Activated CD4-positive, alpha-beta T cell treated with anti-CD3 and anti-CD28 coated beads, Interleukin-2, amount 10 ng/mL, durations not matched to agents 24 days and 14 days (primary cell): ENCODE measurements around the gene NANOG. TPM values are rescaled to one million over a fixed set of nuclear protein-coding genes. Genes with fewer than 3 reads are reported as not detected.
A peak's percentile ranks its signal among the peaks of the same experiment; 100 is the strongest.
"Not testable (repeated sequence)": the region's sequence is repeated elsewhere in the genome, so short reads cannot be mapped to it uniquely, and the experiment has no call there.

ENCODE experiments used
- DNase-seq: peaks from one replicate; pipeline ENCODE4 v3.0.0; 2022
- H3K27ac Mint-ChIP-seq: one replicate; pipeline ENCODE4 v1.8.0; 2022; ENCODE audit warnings: mild to moderate bottlenecking, mixed read lengths
- H3K27me3 Mint-ChIP-seq: one replicate; pipeline ENCODE4 v1.8.0; 2022; ENCODE audit warnings: mixed read lengths
- H3K36me3 Mint-ChIP-seq: one replicate; pipeline ENCODE4 v1.8.0; 2022; ENCODE audit warnings: low read depth, mild to moderate bottlenecking, mixed read lengths
- H3K4me1 Mint-ChIP-seq: one replicate; pipeline ENCODE4 v1.8.0; 2021; ENCODE audit warnings: mixed read lengths
- H3K4me3 Mint-ChIP-seq: one replicate; pipeline ENCODE4 v1.8.0; 2022; ENCODE audit warnings: mild to moderate bottlenecking, moderate library complexity, mixed read lengths
- H3K9me3 Mint-ChIP-seq: one replicate; pipeline ENCODE4 v1.8.0; 2021; ENCODE audit warnings: mixed read lengths
- intact Hi-C: fragments of 100-400 bp; cut with micrococcal nuclease; formaldehyde crosslinking; loops from one replicate; pipeline ENCODE4 v1.15.1; 2023
- total RNA-seq: library from RNA; stranded (reverse); gene quantifications from 2 replicates; pipeline ENCODE4 v1.2.3, GENCODE V29; 2022

The NANOG gene
- total RNA-seq, 1 donor from 2014 or later = not detected

DNA sequence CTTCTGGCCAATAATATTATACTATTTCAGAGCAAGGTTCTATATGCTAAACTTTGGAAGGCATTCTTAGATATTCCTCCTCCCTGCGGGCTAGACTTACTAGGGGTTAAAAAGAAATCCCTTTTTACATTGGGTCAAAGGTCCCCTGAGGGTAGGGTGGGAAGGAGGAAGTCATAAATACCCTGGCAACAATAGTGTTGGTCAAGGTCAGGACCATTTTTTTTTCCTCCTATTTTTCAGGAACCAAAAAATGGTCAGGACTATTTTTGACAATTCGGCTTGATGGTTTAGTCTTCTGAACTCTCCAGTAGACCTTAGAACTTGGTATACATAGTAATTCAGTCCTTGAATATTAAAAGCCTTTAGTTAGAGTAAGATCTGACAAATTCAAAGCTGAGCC, 4.5 kb upstream of the NANOG start:
- H3K27me3 Mint-ChIP-seq = peaks cover 3% of the 10 kb centered on the region

GRCh38 chr12:7787574-7788293, 1.5 kb upstream of the NANOG start:
- intact Hi-C loops = no loop called here
- H3K27ac Mint-ChIP-seq = no peak overlapping the region
- H3K4me1 Mint-ChIP-seq = no peaks in the 10 kb centered on the region

More for the DNA sequence above, 4.5 kb upstream of the NANOG start:
- Mint-ChIP-seq H3K36me3 (no peaks in the 10 kb centered on the region), H3K4me1 (no peaks in the 10 kb centered on the region), H3K27ac (no peak overlapping the region), H3K9me3 (no peaks in the 10 kb centered on the region), H3K4me3 (no peak overlapping the region)
- intact Hi-C loops = no loop called here
- no peak for DNase-seq

DNA sequence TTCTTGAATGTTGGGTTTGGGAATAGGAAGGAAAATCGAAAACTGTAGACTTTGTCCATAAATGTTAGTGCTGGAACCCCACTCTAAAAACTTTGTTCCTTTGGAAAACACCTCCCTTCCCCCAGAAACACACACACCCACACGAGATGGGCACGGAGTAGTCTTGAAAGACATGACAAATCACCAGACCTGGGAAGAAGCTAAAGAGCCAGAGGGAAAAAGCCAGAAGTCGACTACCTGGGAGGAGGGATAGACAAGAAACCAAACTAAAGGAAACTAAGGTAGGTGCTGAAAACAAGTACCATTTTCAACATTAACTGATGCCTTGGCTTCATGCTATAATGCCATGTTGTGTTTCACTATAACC, 925 bp upstream of the NANOG start:
- Mint-ChIP-seq H3K36me3 (no peaks in the 10 kb centered on the region), H3K4me3 (no peak overlapping the region), H3K9me3 (no peaks in the 10 kb centered on the region), H3K27me3 (peaks cover 3% of the 10 kb centered on the region), H3K4me1 (no peaks in the 10 kb centered on the region), H3K27ac (no peak overlapping the region)
- intact Hi-C loops = no loop called here
- DNase-seq = no peak

More at GRCh38 chr12:7787574-7788293, 1.5 kb upstream of the NANOG start:
- Mint-ChIP-seq H3K27me3 (peaks cover 3% of the 10 kb centered on the region), H3K4me3 (no peak overlapping the region), H3K36me3 (no peaks in the 10 kb centered on the region), H3K9me3 (no peaks in the 10 kb centered on the region)
- DNase-seq = no peak

DNA sequence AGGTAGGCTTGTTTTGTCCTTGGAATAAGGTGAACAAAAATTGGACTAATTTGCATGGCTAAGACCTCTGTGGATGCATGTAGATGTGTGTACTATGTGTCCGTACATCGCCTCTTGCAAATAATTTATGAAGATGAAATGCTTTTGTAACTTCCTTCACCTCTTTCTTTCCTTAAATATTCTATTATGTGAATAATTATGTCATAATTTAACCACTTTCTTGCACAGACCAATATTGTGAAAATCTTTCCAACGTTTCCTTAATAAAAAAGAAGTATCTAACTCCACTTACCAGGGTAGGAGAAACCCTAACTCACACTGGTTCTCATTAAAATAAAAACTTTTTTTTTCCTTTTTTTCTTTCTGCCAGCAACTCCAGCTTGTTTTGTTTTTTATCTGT, 4.0 kb downstream of the NANOG start:
- no peak overlapping the region for H3K4me3 Mint-ChIP-seq
- intact Hi-C loops = no loop called here
- H3K9me3 Mint-ChIP-seq = no peaks in the 10 kb centered on the region
- H3K27ac Mint-ChIP-seq = no peak overlapping the region
- H3K27me3 Mint-ChIP-seq = peaks cover 2% of the 10 kb centered on the region
- DNase-seq = no peak
- no peaks in the 10 kb centered on the region for H3K36me3 Mint-ChIP-seq
- no peaks in the 10 kb centered on the region for H3K4me1 Mint-ChIP-seq

- intact Hi-C loops = not testable (repeated sequence)
Observed at GRCh38 chr12:7797269-7797668, 8.1 kb downstream of the NANOG start.

GRCh38 chr12:7797698-7798398, 8.6 kb downstream of the NANOG start:
- Mint-ChIP-seq H3K4me1 (no peaks in the 10 kb centered on the region), H3K27ac (no peak overlapping the region), H3K27me3 (peaks cover 4% of the 10 kb centered on the region), H3K36me3 (no peaks in the 10 kb centered on the region), H3K9me3 (no peaks in the 10 kb centered on the region), H3K4me3 (no peak overlapping the region)
- DNase-seq = no peak
- intact Hi-C loops = no loop called here

More at GRCh38 chr12:7797269-7797668, 8.1 kb downstream of the NANOG start:
- not testable (repeated sequence) for H3K9me3 Mint-ChIP-seq, H3K4me3 Mint-ChIP-seq, H3K36me3 Mint-ChIP-seq, DNase-seq, H3K27ac Mint-ChIP-seq, H3K4me1 Mint-ChIP-seq, H3K27me3 Mint-ChIP-seq

GRCh38 chr12:7798750-7799308, 9.6 kb downstream of the NANOG start:
- H3K36me3 Mint-ChIP-seq, H3K27ac Mint-ChIP-seq, H3K4me3 Mint-ChIP-seq, H3K4me1 Mint-ChIP-seq, H3K27me3 Mint-ChIP-seq, intact Hi-C loops, DNase-seq, H3K9me3 Mint-ChIP-seq: not testable (repeated sequence)

DNA sequence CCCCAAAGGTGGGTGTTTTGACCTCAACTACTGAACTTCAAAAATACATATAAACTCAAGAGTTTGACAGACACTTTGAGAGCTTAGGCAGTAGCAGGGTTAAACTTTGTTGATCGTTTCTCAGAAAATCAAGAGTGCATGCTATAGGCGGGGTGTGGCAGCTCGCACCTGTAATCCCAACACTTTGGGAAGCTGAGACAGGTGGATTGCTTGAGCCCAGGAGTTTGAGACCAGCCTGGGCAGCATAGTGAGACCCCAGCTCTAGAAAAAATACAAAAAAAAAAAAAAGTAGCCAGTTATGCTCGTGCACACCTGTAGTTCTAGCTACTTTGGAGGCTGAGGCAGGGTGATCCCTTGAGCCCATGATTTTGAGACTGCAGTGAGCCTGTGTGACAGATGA, 12.3 kb downstream of the NANOG start:
- no peaks in the 10 kb centered on the region for H3K36me3 Mint-ChIP-seq
- H3K27me3 Mint-ChIP-seq = peaks cover 2% of the 10 kb centered on the region
- no peaks in the 10 kb centered on the region for H3K4me1 Mint-ChIP-seq
- no peak overlapping the region for H3K27ac Mint-ChIP-seq
- H3K4me3 Mint-ChIP-seq = no peak overlapping the region
- intact Hi-C loops = no loop called here
- no peaks in the 10 kb centered on the region for H3K9me3 Mint-ChIP-seq
- DNase-seq = no peak

DNA sequence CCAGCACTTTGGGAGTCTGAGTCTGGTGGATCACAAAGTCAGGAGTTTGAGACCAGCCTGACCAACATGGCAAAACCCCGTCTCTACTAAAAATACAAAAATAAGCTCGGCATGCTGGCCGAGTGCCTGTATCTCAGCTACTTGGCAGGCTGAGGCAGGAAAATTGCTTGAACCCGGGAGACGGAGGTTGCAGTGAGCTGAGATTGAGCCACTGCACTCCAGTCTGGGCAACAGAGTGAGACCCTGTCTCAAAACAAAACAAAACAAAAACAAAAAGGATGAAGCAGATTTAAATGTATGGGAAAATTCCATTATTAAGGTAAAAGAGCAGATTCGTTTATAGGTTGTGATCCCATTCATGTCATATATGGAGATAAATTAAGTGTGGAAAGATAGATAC, 17.1 kb downstream of the NANOG start:
- not testable (repeated sequence) for H3K27ac Mint-ChIP-seq, H3K27me3 Mint-ChIP-seq, H3K4me1 Mint-ChIP-seq, H3K36me3 Mint-ChIP-seq, H3K4me3 Mint-ChIP-seq, H3K9me3 Mint-ChIP-seq, DNase-seq
- intact Hi-C loops = loop anchor here (2.0 kb wide), 1 partner anchor 164 kb away; no protein-coding TSS in a partner anchor

GRCh38 chr12:7806863-7807487, 17.8 kb downstream of the NANOG start:
- Mint-ChIP-seq H3K9me3 (no peaks in the 10 kb centered on the region), H3K27me3 (peaks cover 3% of the 10 kb centered on the region), H3K27ac (no peak overlapping the region), H3K36me3 (no peaks in the 10 kb centered on the region), H3K4me1 (no peaks in the 10 kb centered on the region), H3K4me3 (no peak overlapping the region)
- peak; percentile 87 for DNase-seq
- intact Hi-C loops = loop anchor here (1.0 to 2.0 kb wide), 2 partner anchors 130 to 164 kb away; no protein-coding TSS in a partner anchor

- H3K27ac Mint-ChIP-seq, DNase-seq, intact Hi-C loops, H3K27me3 Mint-ChIP-seq, H3K9me3 Mint-ChIP-seq, H3K4me3 Mint-ChIP-seq, H3K36me3 Mint-ChIP-seq, H3K4me1 Mint-ChIP-seq: not testable (repeated sequence)
Observed at GRCh38 chr12:7825754-7826153, 36.6 kb downstream of the NANOG start.

GRCh38 chr12:7829737-7830136, 40.5 kb downstream of the NANOG start:
- H3K4me3 Mint-ChIP-seq, H3K27me3 Mint-ChIP-seq, intact Hi-C loops, H3K36me3 Mint-ChIP-seq, H3K27ac Mint-ChIP-seq, H3K9me3 Mint-ChIP-seq, DNase-seq, H3K4me1 Mint-ChIP-seq: not testable (repeated sequence)

DNA sequence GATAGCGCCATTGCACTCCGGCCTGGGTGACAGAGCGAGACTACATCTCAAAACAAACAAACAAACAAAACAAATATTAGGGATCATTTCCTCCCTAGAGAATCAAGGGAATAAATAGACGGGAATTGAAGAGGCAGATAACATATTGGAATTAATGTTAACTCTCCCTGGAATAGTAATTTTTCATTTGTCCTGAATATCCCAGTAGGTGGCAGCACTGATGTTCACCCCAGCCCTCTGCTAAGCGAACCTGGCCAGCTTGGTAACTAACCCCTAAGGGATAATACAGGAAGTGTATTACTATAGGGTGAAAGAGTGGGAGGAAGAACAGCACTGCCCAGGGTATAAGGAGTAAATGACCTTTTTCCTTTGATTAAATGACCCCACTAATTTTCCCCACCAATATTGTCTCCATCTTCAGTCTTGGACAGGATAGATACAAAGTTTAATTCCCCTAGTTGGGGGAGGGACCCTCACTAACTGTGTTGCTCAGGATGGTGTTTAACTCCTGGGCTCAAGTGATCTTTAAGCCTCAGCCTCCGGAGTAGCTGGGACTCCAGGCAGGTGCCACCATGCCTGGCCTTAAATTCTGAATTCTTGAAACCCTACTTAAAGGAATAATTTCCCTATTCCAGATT, 43.0 kb downstream of the NANOG start:
- intact Hi-C loops = no loop called here
- Mint-ChIP-seq H3K27me3 (peaks cover 8% of the 10 kb centered on the region), H3K27ac (no peak overlapping the region), H3K9me3 (no peaks in the 10 kb centered on the region), H3K4me1 (peaks cover 3% of the 10 kb centered on the region), H3K36me3 (no peaks in the 10 kb centered on the region), H3K4me3 (no peak overlapping the region)
- DNase-seq = peak; percentile 76

- H3K9me3 Mint-ChIP-seq, H3K4me1 Mint-ChIP-seq, H3K4me3 Mint-ChIP-seq, H3K36me3 Mint-ChIP-seq, intact Hi-C loops, H3K27me3 Mint-ChIP-seq, H3K27ac Mint-ChIP-seq, DNase-seq: not testable (repeated sequence)
Observed at GRCh38 chr12:7833201-7833600, 44.0 kb downstream of the NANOG start.
